NCI-H2107 treated with DMSO at 0.1 percent for 48 hours (cell line): ENCODE results near the gene ARHGAP10.

Source experiments
- DNase-seq: peaks from one replicate; lab custom pipeline; 2025; ENCODE audit not compliant: unreplicated experiment; lab: John Stamatoyannopoulos, UW

The ARHGAP10 gene

GRCh38 chr4:148023512-148024181 lies 291.8 kb downstream of the ARHGAP10 start:
- no peak for DNase-seq

- no peak for DNase-seq
These were observed 294.1 kb downstream of the ARHGAP10 start for GRCh38 chr4:148025981-148026380.

DNA sequence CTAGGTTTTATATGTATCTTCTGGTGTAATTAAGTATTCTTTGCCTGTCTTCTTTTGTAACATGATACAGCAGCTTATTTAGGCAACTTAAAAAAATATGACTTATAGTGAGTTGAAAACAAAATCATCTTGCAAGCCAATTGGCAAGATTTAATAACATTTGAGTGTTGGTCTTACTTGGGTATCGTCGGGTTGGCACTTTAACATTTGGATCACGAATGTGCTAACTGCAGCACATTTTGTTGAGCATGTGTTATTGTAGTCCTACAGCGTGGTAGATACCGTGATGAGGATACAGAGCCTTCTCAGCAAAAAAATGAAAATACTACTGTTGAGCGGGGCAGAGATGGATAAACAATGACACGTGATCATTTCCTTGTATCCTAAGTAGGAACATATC lies 295.3 kb downstream of the ARHGAP10 start:
- DNase-seq, result no peak

- DNase-seq, result no peak
These were observed 297.9 kb downstream of the ARHGAP10 start for GRCh38 chr4:148029781-148030180.

DNA sequence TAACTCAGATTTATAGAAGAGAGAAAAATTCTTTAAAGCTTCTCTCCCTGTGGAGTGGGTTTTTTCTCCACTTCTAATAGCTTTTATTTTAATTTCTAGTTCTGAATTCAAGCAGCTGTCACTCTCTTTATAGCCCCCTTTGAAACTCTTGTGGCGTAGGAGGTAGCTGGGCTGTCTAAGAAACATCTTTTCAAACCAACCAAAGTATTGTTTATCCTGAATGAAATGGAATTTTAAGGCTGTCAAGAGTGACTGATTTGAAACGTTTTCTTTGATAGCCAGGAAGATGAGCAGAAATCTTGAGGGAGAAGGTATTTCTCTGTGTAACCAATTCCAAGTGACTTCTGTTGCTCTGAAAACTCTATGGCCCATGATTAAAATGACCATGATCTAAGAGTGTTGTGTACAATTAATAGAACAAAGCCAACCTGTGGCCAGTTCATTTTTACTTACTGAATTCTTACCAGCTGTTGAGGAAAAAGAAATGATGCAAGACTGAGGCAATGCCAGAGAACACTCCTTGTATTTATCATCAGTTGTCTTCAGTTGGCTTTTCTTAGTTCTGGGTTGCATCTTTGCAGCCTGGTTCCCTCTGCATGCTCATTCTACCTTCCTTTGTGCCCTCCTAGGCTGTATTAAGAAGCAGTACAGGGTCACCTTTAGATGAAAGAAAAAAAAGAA lies 298.4 kb downstream of the ARHGAP10 start:
- no peak for DNase-seq

DNA sequence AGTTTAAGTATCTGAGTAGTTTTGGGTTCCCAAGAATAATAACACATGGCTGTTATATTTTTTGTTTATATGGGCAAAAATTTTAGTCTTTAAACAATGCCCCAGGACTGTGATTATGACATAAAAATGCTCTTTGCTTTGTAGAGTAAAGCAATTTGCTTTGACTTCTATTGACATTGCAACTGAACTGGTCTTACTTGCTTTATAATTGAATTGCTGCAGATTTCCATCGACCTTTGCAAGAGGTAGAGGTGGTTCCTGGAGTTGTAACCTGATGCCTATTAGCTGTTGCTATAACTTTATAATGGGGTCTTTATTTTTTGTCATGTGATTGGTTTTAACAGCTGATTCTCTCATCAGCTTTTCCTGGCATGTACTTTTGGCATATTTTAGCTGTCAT lies 302.9 kb downstream of the ARHGAP10 start:
- no peak for DNase-seq

DNA sequence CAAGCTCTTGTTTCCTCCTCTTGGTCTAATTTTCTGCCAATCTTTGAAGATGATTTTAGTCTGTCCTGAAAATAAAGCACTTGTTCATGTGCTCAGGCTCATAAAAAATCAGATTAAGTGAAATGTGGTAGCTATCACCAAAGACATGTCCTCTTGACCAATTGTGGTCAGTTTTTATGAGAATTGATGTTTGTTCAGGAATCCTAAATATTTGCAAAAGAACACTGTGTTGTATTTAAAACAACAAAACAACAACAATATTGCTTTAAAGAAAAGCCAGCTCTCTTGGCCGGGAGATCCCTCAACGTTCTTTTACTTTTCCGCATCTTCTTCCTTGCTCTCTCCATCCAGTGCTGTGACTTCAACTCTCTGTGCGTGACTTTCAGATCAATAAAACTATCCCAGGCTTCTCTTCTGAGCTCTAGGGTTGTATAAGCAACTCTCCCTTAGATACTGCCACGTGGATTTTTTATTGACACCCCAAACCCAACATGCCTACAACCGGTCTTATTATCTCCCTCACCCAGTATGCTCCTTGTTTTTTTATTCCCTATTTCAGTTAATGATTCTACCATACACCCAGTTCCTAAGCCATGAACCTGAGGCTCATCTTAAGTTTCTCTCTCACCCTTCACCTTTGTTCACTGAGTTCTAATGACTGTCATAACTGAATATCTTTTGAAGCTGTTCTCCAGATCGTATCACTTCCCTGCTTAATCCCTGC lies 309.9 kb downstream of the ARHGAP10 start:
- no peak for DNase-seq

DNA sequence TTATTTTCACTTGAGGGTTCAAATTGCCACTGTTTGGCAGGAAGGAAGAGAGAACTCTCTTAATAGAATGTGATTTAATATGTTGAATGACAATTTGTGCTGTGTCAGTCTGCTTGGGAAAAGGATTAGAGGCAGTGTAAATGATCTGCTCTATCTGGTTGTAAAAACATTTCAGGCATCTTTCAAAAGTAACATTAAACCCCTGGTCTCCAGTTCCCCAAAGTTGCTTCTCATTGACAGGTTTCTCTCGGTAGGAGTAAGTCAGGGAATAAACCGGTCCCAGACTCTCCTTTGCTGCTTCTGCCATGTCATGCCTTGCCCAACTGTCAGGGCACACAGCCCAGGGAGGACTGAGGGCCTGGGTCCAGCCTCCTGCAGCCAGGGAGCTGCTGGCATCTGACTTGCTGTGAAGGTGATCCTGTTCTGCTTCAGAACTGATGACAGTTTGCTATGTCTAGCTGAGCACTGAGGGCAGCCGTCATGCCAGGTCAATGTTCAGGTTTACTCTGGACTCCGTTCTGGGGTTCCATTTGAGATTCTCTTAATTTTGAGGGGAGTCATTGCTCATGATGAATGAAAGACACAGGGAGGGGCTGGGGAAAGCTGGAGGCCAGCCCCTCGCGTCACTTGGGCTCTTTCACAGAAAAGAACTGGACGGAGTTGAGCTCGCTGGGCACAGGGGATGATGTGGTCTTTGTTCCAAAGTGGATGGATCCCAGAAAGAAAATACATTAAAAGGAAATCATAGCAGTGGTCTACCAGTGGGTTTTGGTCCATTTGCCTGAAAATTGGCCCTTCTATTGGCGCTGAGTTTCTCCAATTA lies 312.4 kb downstream of the ARHGAP10 start:
- DNase-seq, result no peak

DNA sequence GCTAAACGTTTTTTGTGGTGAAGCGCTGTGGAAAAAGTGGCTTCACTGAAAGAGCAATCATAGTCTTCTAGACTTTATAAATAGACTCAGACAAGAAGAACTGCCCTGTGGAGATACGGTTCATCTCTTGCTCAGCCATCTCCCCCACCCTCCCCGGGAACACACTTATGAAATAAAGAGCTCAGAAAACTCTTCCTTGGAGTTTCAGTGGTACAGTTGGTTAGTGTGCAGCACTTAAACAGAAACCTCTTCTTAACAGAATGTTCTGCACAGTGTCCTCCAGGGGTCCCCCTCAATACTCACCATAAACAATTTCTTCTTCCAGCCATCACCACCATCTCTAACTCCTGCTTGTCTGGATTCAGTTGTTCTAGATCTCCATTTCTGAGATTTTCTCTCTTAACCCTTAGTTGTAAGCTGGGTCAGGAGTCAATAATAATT lies 313.0 kb downstream of the ARHGAP10 start:
- no peak for DNase-seq

- no peak for DNase-seq
These were observed 316.7 kb downstream of the ARHGAP10 start for GRCh38 chr4:148048598-148048997.

- DNase-seq, result no peak
These were observed 319.5 kb downstream of the ARHGAP10 start for GRCh38 chr4:148051403-148051802.

- DNase-seq, result no peak
These were observed 320.6 kb downstream of the ARHGAP10 start for GRCh38 chr4:148052448-148052847.

DNA sequence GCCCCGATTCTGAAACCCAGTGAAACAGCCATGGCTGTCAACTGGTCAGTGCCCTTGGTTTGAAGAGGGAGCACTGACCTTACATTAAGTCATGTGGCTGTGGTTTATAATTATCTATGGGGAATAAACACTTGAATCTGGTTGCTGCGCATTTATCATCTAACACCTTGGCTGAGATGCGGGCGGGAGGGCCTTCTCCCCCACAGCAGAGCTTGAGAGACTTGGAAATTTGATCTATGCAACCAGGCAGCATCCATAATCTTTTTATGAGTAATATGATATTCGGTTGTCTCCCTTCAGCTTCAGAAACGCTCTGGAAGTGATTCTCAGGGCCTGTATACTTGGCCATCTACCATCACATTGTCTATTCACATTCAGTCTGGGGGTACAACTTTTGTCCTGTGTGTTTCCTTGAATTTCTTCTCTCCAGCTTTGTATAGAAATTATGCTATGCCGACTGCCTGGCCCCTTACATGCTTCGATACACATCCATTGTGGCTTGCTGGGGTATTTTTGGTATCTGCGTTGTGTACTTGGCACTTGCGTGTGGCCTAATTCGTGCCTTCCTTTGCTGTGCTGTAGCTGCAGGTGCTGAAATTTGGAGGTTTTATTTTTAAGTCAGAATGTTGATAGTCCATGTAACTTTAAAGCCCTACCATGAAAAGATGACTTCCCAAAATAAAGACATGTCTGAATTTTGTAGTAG lies 321.6 kb downstream of the ARHGAP10 start:
- DNase-seq, result peak; percentile 67

DNA sequence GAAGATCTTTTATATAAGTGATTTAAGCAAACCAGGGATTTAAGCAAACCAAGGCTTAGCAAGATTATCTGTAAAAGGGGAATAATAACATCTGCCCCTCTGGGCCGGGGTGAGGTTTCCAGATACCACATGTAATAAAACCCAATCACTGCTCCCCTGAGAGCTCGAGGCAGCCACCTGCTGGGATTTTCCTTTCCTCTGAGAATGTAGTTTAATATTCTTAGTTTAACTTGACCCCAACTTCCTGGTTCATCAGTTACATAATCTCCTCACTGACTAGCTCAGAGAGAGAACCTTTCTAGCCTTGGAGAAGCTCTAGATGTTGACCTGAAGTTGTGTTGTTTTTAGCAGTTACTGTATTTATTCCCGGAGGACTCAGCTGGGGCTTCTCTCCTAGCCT lies 322.4 kb downstream of the ARHGAP10 start:
- peak; percentile 68 for DNase-seq

- DNase-seq, result no peak
These were observed 324.0 kb downstream of the ARHGAP10 start for GRCh38 chr4:148055844-148056243.

GRCh38 chr4:148056879-148057278 lies 325.0 kb downstream of the ARHGAP10 start:
- DNase-seq, result no peak

GRCh38 chr4:148057516-148057915 lies 325.6 kb downstream of the ARHGAP10 start:
- no peak for DNase-seq

DNA sequence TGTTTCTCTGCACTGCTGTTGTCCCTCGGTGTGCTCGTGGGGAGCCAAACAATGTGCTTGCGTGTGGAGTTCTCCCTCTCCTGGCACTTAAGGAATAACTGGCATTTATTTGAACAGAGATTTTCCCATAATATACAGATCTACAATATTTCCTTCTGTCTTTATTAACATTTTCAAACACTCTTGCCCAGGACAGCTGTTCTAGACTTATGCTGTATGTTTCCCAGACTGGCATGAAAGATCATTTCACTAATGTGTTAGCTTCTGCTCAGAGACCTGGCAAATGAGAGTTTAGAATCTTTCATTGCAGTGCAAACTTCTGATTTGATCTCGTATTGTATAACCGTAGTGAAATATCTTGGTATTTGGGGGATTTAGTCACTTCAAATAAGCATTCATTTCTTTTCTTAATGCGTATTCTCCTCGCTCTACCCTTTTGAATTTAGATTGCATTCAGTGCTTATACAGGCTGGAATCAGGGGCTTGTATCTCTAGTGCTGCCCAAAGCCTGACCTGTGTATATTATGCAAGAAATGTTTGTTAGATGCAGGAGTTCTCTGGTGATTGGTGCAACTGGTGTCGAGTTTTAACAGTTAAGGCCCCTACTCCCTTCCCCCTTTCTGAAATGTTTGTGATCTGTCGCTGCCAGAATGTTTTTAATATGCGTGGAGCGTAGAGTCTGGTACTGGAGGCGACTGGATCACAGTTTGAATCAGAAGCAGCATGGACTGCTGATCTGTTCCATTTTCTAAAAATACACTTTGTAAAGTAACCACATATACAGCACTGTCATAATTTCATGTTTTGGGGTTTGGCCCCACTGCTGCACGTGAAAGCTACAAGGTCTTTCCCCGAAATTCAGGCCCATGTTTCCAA lies 326.3 kb downstream of the ARHGAP10 start:
- no peak for DNase-seq

DNA sequence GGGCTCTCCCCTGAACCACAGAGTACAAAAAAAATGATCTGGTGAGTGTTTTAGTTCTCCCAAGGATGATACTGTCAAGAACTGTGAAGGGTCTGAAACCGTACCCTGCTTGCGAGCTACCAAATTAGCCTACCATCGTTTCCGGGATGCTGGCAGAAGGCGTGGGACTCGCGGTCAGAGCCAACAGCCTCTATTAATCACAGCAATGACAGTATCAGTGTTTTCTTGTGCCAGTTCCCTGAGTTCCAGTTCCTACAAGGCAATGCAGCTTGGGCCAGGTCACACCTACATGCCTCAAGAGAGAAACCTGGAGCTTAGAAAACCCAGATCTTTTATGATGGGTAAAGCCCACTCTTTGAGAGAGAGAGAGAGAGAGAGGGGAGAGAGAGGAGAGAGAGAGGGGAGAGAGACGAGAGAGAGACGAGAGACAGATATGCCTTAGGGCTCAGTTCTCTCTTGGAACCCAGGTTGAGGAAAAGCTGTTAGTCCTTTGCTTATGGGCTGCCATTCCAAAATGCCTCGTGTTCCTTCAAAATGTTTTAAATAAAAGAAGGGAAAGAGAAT lies 327.8 kb downstream of the ARHGAP10 start:
- DNase-seq, result no peak
